Glomerular visceral epithelial cell (primary cell): ENCODE measurements around the gene PGGHG.
"Not testable (repeated sequence)": the region's sequence is repeated elsewhere in the genome, so short reads cannot be mapped to it uniquely, and the experiment has no call there.

ENCODE experiments used
- DNase-seq: peaks from one replicate; pipeline ENCODE4 v3.0.0-alpha.2; 2016; ENCODE audit errors: extremely low spot score

PGGHG gene

GRCh38 chr11:297586-298405 lies 8.9 kb downstream of the PGGHG start:
- DNase-seq = no peak

GRCh38 chr11:298406-299065 lies 9.6 kb downstream of the PGGHG start:
- no peak for DNase-seq

GRCh38 chr11:299081-299891 lies 10.4 kb downstream of the PGGHG start, which contains the start of gene IFITM5:
IFITM5 (minus strand) TSS chr11:299526; CDS start chr11:299490, 36 bp downstream.
- DNase-seq = no peak

- no peak for DNase-seq
Observed at GRCh38 chr11:299951-300735, 11.2 kb downstream of the PGGHG start.

GRCh38 chr11:303363-303762 lies 14.4 kb downstream of the PGGHG start:
- DNase-seq = no peak

GRCh38 chr11:304061-304506 lies 15.2 kb downstream of the PGGHG start:
- DNase-seq = no peak

- peak; percentile 55 for DNase-seq
Observed at GRCh38 chr11:304915-305843, 16.3 kb downstream of the PGGHG start.

- DNase-seq = no peak
Observed at GRCh38 chr11:305844-306211, 16.9 kb downstream of the PGGHG start.

- no peak for DNase-seq
Observed at GRCh38 chr11:306645-307371, 17.9 kb downstream of the PGGHG start.

GRCh38 chr11:307766-308708 lies 19.1 kb downstream of the PGGHG start, which contains the start of gene IFITM2:
IFITM2 (plus strand) TSS chr11:307816; CDS start chr11:308193, 377 bp downstream.
- DNase-seq = peak; percentile 62

- DNase-seq = not testable (repeated sequence)
Observed at GRCh38 chr11:308740-309665, 20.1 kb downstream of the PGGHG start.

- DNase-seq = peak; percentile 17
Observed at GRCh38 chr11:309979-310572, 21.1 kb downstream of the PGGHG start.

GRCh38 chr11:311013-311748 lies 22.3 kb downstream of the PGGHG start:
- not testable (repeated sequence) for DNase-seq

GRCh38 chr11:312092-312816 lies 23.3 kb downstream of the PGGHG start:
- no peak for DNase-seq

GRCh38 chr11:313304-313786 lies 24.4 kb downstream of the PGGHG start:
- no peak for DNase-seq
